HG02571 (cell line): ENCODE measurements around the gene EOLA1.
"Not testable (repeated sequence)": the region's sequence is repeated elsewhere in the genome, so short reads cannot be mapped to it uniquely, and the experiment has no call there.

Experiments
- ATAC-seq: cut with Tn5 transposase; IDR thresholded peaks from one replicate; pipeline ENCODE4 v1.9.1; 2021; ENCODE audit warnings: mild to moderate bottlenecking, moderate library complexity; ENCODE audit not compliant: unreplicated experiment

EOLA1 gene

GRCh38 chrX:149595214-149595613 is 54.4 kb downstream of the EOLA1 start, which contains the start of gene HSFX2:
HSFX2 (minus strand) TSS chrX:149595314; CDS start chrX:149594700, 614 bp downstream.
- not testable (repeated sequence) for ATAC-seq

GRCh38 chrX:149595943-149596342 is 55.1 kb downstream of the EOLA1 start:
- not testable (repeated sequence) for ATAC-seq
